Cerebellar nuclear complex (tissue), 1 donor: ENCODE data around the gene ATP4A.
A peak's percentile ranks its signal among the peaks of the same experiment; 100 is the strongest.
"Not testable (repeated sequence)": the region's sequence is repeated elsewhere in the genome, so short reads cannot be mapped to it uniquely, and the experiment has no call there.

ENCODE experiments used
- DNase-seq, 2 experiments: peaks; one replicate each; lab custom pipeline; 2025; lab: John Stamatoyannopoulos, UW

Gene ATP4A

GRCh38 chr19:35563207-35563829 is at the start of gene ATP4A:
ATP4A (minus strand) TSS chr19:35563658; CDS start chr19:35563629, 29 bp downstream.
- no peak for DNase-seq

- peak; percentile 21 to 44 for DNase-seq
Observed at GRCh38 chr19:35612559-35613321, 49.3 kb upstream of the ATP4A start, which contains the start of gene HAUS5. HAUS5 (plus strand) TSS chr19:35612735; CDS start chr19:35612795, 60 bp downstream.

GRCh38 chr19:35612224-35612558 is 48.7 kb upstream of the ATP4A start:
- no peak for DNase-seq

GRCh38 chr19:35609851-35610353 is 46.4 kb upstream of the ATP4A start:
- DNase-seq = no peak

- DNase-seq = no peak
Observed at GRCh38 chr19:35608251-35608650, 44.8 kb upstream of the ATP4A start.

- DNase-seq = no peak
Observed at GRCh38 chr19:35607661-35608060, 44.2 kb upstream of the ATP4A start.

- DNase-seq = not testable (repeated sequence)
Observed at GRCh38 chr19:35607170-35607569, 43.7 kb upstream of the ATP4A start.

GRCh38 chr19:35604436-35604835 is 41.0 kb upstream of the ATP4A start:
- not testable (repeated sequence) for DNase-seq

- no peak for DNase-seq
Observed at GRCh38 chr19:35601971-35602370, 38.5 kb upstream of the ATP4A start.

- no peak for DNase-seq
Observed at GRCh38 chr19:35596366-35596999, 33.0 kb upstream of the ATP4A start.

GRCh38 chr19:35595928-35596327 is 32.5 kb upstream of the ATP4A start:
- no peak for DNase-seq

GRCh38 chr19:35595026-35595425 is 31.6 kb upstream of the ATP4A start:
- DNase-seq = not testable (repeated sequence)

- DNase-seq = no peak
Observed at GRCh38 chr19:35592226-35592625, 28.8 kb upstream of the ATP4A start.

- no peak for DNase-seq
Observed at GRCh38 chr19:35590875-35591274, 27.4 kb upstream of the ATP4A start.

GRCh38 chr19:35587321-35587720 is 23.9 kb upstream of the ATP4A start:
- DNase-seq = no peak

- no peak for DNase-seq
Observed at GRCh38 chr19:35585848-35586247, 22.4 kb upstream of the ATP4A start, which contains the start of gene PMIS2. PMIS2 (plus strand) TSS chr19:35586173; CDS start chr19:35586260, 87 bp downstream.

GRCh38 chr19:35582760-35583159 is 19.3 kb upstream of the ATP4A start:
- DNase-seq = no peak

- no peak for DNase-seq
Observed at GRCh38 chr19:35578707-35579106, 15.2 kb upstream of the ATP4A start.

- no peak for DNase-seq
Observed at GRCh38 chr19:35577918-35578317, 14.5 kb upstream of the ATP4A start.

- no peak for DNase-seq
Observed at GRCh38 chr19:35571406-35571965, 8.0 kb upstream of the ATP4A start.

GRCh38 chr19:35569281-35569781 is 5.9 kb upstream of the ATP4A start:
- DNase-seq = peak in 1 of 2 experiments; percentile 21

- DNase-seq = no peak
Observed at GRCh38 chr19:35566738-35567137, 3.3 kb upstream of the ATP4A start.
